ENCODE data around the gene ALDH18A1. TPM values are rescaled to one million over a fixed set of nuclear protein-coding genes. Genes with fewer than 3 reads are reported as not detected.

ALDH18A1 gene
- total RNA-seq, 1 donor from 2014 or later, result 29.1 TPM

DNA sequence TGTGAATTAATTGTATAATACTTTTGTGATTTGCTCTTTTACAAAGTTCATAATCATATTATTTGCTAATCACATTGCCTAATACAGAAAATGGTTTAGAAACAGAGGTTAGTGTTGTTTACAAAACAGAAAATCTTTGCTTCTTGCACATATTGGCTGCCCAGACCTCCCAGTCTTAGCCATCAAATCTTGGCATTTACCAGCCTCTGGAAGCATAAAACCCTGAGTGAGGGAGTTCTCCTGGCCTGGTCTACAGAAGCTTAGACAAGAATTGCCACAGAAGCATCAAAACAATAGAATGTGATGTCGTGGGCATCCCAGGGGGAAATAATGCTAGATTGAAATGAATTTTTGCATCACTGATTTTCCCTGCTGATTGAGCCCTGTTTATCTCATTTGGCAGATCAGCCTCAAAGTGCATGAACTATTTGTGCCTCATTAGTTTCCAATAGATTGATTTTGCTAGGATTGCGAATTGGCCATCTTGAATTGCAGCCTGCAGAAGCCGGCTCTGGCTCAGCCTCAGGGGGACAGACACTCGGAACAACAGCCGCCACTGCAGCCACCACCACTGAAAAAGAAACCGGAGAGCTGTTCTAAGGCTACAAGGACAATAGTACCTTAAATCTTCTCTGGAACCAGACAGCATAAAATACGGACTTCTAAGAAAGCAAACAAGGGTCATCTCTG lies 84.2 kb downstream of the ALDH18A1 start:
- Histone ChIP-seq H3K27me3 (no peaks in the 10 kb centered on the region), H3K9me3 (no peaks in the 10 kb centered on the region), H3K27ac (no peak overlapping the region), H3K36me3 (no peaks in the 10 kb centered on the region), H3K4me3 (no peak overlapping the region), H3K4me1 (peaks cover 0 to 10% of the 10 kb centered on the region in 2 donors)
- no peak for DNase-seq (ENCODE audit: low spot score in 2 of 2)
- TF ChIP-seq, protein P1, sequence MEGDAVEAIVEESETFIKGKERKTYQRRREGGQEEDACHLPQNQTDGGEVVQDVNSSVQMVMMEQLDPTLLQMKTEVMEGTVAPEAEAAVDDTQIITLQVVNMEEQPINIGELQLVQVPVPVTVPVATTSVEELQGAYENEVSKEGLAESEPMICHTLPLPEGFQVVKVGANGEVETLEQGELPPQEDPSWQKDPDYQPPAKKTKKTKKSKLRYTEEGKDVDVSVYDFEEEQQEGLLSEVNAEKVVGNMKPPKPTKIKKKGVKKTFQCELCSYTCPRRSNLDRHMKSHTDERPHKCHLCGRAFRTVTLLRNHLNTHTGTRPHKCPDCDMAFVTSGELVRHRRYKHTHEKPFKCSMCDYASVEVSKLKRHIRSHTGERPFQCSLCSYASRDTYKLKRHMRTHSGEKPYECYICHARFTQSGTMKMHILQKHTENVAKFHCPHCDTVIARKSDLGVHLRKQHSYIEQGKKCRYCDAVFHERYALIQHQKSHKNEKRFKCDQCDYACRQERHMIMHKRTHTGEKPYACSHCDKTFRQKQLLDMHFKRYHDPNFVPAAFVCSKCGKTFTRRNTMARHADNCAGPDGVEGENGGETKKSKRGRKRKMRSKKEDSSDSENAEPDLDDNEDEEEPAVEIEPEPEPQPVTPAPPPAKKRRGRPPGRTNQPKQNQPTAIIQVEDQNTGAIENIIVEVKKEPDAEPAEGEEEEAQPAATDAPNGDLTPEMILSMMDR (IDR thresholded peaks at IDR 0.05), result no peak
- intact Hi-C loops (cut with DNase I), result no loop called here

DNA sequence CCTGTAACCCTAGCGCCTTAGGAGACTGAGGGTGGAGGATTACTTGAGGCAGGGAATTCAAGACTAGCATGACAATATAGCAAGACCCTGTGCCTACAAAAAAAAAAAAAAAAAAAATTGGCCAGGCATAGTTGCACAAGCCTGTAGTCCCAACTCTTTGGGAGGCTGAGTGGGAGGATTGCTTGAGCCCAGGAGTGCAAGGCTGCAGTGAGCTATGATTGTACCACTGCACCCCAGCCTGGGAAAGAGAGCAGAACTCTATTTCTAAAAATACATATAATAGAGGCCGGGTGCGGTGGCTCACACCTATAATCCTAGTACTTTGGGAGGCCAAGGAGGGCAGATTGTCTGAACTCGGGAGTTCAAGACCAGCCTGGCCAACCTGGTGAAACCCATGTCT lies 85.1 kb downstream of the ALDH18A1 start:
- no peak overlapping the region for H3K27ac ChIP-seq
- H3K9me3 ChIP-seq, result no peaks in the 10 kb centered on the region
- H3K4me3 ChIP-seq, result no peak overlapping the region
- TF ChIP-seq, protein P1 (IDR thresholded peaks at IDR 0.05), result no peak
- H3K27me3 ChIP-seq, result no peaks in the 10 kb centered on the region
- intact Hi-C loops (cut with DNase I), result no loop called here
- no peaks in the 10 kb centered on the region for H3K36me3 ChIP-seq
- DNase-seq (ENCODE audit: low spot score in 2 of 2), result no peak
- H3K4me1 ChIP-seq, result peaks cover 0 to 10% of the 10 kb centered on the region in 2 donors

DNA sequence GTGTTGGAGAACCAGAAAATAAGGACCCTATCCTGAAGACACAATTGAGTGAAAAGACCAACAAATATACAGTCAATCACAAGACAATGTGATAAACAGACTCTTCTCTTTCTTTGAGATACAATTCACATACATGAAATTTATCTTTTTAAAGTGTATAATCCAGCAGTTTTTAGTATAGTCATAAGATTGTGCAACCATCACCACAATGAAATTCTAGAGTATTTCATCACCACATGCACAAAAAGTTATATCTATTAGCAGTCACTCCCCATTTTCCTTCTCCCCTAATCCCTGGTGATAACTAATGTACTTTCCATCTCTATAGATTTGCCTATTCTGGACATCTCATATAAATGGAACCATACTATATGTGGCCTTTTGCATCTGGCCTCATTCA lies 87.1 kb downstream of the ALDH18A1 start:
- no peak for DNase-seq (ENCODE audit: low spot score in 2 of 2)
- Histone ChIP-seq H3K36me3 (no peaks in the 10 kb centered on the region), H3K4me3 (no peak overlapping the region), H3K4me1 (peaks cover 0 to 10% of the 10 kb centered on the region in 2 donors), H3K9me3 (no peaks in the 10 kb centered on the region), H3K27ac (no peak overlapping the region), H3K27me3 (no peaks in the 10 kb centered on the region)
- TF ChIP-seq, protein P1 (IDR thresholded peaks at IDR 0.05), result no peak
- intact Hi-C loops (cut with DNase I), result no loop called here

DNA sequence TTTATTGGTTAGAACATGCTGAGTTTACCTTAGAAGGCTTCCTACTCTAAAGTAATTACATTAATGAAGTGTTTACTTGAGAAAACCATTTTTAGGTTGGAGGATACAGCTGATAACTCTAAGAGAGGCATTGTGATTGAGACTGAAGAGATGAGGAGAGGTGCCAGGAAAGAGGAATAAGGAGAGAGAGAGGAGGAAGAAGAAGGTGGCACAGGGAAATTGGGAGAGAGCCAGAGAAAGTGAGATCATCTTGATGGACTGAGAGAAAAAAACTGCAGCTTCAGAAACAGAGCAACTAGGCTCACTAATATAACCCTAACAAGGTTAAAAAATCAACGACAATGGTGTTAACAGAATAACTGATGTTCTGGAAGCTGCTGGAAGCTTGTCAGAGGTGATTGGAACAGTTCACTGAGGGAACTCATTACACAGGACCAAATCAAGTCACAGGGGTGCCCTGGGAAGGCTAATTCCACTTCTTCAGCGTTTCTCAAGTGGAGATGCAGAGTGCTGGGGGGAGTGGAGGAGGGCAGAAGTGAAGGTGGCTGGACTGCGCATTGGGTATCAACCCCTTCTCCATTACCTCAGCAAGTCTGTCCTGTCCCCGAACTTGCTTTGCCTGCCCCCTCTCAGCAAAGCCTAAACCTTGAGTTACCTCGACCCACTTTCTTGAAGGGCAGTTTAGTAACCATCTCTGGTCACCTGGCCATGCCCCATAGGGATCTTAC lies 88.4 kb downstream of the ALDH18A1 start:
- intact Hi-C loops (cut with DNase I), result no loop called here
- H3K27me3 ChIP-seq, result no peaks in the 10 kb centered on the region
- TF ChIP-seq, protein P1 (IDR thresholded peaks at IDR 0.05), result no peak
- H3K36me3 ChIP-seq, result no peaks in the 10 kb centered on the region
- H3K27ac ChIP-seq, result no peak overlapping the region
- H3K4me3 ChIP-seq, result no peak overlapping the region
- H3K9me3 ChIP-seq, result no peaks in the 10 kb centered on the region
- no peak for DNase-seq (ENCODE audit: low spot score in 2 of 2)
- H3K4me1 ChIP-seq, result peaks cover 0 to 10% of the 10 kb centered on the region in 2 donors

DNA sequence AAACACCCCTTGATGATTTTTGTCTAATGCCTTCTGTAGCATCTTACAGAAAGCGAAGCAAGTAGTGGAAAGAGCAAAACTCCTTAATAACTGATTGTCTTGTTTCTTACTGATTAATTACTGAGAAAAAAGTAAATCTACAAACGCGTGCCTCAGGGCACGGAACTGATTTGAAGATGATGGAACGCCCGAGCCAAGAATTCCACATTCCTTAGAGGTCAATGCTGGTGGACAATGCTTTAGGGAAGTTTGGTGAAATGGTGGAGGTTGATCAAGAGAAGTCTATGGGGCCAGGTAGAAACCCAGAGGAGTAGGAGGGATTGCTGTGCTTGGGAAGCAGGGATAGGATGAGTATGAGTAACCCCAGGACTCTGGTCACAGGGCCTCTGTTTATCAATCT lies 90.4 kb downstream of the ALDH18A1 start:
- TF ChIP-seq, protein P1 (IDR thresholded peaks at IDR 0.05), result no peak
- intact Hi-C loops (cut with DNase I), result no loop called here
- H3K4me1 ChIP-seq, result peaks cover 0 to 16% of the 10 kb centered on the region in 2 donors
- H3K36me3 ChIP-seq, result no peaks in the 10 kb centered on the region
- no peak overlapping the region for H3K27ac ChIP-seq
- no peak for DNase-seq (ENCODE audit: low spot score in 2 of 2)
- H3K9me3 ChIP-seq, result no peaks in the 10 kb centered on the region
- no peak overlapping the region for H3K4me3 ChIP-seq
- no peaks in the 10 kb centered on the region for H3K27me3 ChIP-seq

Measured in ascending aorta (tissue), 2 donors.